RCC 7860 (cell line): ENCODE data around the gene GTPBP8.
"Not testable (repeated sequence)": the region's sequence is repeated elsewhere in the genome, so short reads cannot be mapped to it uniquely, and the experiment has no call there.

ENCODE experiments used
- DNase-seq: peaks from one replicate; pipeline ENCODE4 v3.0.0-alpha.2; 2015; ENCODE audit warnings: low spot score
- FAIRE-seq: peaks from 2 replicates; lab custom pipeline; 2012; peaks lifted over from hg19 to GRCh38; lab: Jason Lieb, UNC

GTPBP8 gene

DNA sequence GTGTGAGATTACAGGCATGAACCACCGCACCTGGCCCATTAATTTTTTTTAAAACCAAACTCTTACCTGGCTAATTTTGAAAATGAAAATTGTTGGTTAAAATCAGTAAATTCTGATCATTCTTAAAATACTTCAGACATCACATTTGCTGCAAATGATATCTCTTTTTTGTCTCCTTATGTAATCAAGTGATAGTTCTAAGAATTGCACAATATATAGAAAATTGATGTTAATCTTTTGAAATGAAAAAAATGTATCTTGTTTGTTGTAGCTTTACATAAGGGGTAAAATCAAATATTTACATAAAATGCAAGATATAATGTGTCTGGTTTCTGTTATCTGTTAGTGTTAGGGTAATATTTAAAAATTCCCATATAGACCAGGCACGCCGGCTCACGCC, 5.0 kb downstream of the GTPBP8 start:
- DNase-seq: no peak
- FAIRE-seq: no peak

DNA sequence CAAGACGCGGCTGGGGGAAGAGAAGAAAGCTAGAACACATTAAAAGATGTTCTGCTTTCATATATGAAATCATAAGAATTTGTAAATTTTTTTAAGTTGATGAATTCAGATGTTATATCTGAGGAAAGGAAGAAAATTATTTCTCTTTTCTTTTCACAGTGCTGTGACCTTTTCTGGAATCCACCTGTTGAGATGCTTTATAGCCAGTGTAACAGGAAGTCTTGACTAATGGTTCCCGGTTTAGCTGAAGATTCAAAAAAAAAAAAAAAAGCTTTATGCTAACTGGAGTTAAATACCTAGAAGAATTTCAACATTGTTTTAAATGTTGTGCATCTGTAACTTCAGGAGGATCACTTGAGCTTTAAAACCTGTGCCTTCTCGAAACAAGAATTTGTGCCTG, 9.9 kb downstream of the GTPBP8 start:
- FAIRE-seq (no peak), DNase-seq (no peak)

GRCh38 chr3:113002037-113002436, 11.3 kb downstream of the GTPBP8 start:
- no peak for FAIRE-seq
- DNase-seq: no peak

DNA sequence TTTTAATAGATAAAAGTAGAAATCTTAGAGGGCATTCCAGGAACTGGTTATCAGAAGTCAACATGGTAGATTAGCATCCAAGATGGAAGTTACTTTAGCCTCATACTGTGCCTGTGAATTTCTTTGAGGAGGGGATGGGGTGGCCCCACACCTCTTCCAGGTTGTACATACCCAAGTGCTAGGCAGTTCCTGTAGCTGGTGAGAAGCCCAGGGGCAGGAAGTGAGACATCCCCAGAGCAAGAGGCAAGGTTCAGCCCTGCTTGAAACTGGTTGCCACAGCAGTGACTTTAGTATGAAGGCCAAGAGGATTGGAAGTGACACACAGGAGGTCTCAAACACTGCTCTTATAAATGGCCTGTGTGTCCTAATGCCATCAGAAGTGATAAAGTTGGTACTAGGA, 11.9 kb downstream of the GTPBP8 start:
- no peak for DNase-seq
- no peak for FAIRE-seq

DNA sequence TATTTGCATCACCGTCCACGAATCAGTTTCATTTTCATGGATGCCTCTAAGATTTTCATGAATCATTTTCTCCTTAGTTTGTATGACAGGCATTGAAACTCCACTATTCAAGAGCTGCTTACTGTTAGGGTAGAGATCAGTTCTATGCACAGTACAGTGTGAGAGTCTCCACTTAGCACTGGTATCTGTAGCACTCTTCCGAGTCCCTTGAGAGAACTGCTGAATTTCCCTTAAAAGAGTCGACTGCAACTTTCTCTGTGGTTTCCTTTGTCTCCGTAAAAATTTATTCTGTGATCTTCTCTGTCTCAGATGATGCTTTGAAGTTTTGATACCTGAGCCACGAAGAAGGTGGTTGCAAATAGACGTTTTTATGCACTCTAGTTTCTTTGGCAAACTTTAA, 14.8 kb downstream of the GTPBP8 start:
- no peak for DNase-seq
- no peak for FAIRE-seq

GRCh38 chr3:113006359-113007056, 15.7 kb downstream of the GTPBP8 start:
- DNase-seq (no peak), FAIRE-seq (no peak)

- no peak for DNase-seq
- FAIRE-seq: no peak
Measured at GRCh38 chr3:113008117-113008516, 17.3 kb downstream of the GTPBP8 start.

GRCh38 chr3:113013593-113013992, 22.8 kb downstream of the GTPBP8 start:
- FAIRE-seq (no peak), DNase-seq (no peak)

DNA sequence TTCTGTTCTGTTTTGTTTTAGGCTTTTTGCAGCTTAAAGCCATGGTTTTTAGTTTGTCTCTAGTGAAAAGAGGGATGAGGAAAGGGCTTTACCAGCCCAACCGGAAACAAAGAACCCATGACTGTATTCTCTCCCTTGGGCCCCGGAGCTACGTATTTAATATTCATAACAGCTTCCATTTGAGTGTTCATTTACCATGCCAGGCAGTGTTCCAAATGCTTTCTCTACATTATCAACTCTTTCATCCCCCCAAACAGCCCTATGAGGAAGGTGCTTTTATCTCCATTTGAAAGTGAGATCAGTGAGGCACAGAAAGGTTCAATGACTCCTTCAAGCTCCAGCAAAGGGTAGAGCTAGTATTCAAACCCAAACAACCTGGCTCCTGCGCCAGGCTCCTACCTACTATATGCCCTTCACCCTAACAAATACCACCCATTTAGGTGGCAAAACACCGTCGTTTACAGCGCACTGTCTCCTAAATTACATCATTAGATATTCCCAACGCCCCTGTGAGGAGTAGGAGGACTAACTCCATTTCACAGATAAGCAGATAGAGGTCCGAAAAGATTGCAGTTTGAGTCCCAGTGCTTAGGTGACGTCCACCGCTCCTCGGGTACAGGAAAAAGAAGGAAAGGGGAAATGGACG, 27.9 kb downstream of the GTPBP8 start:
- no peak for FAIRE-seq

GRCh38 chr3:113019182-113020137, 28.7 kb downstream of the GTPBP8 start:
- DNase-seq (peak; percentile 83), FAIRE-seq (no peak)

More for the DNA sequence above, 27.9 kb downstream of the GTPBP8 start:
- DNase-seq: no peak

- FAIRE-seq: no peak
- DNase-seq: no peak
Measured at GRCh38 chr3:113021471-113021870, 30.7 kb downstream of the GTPBP8 start.

DNA sequence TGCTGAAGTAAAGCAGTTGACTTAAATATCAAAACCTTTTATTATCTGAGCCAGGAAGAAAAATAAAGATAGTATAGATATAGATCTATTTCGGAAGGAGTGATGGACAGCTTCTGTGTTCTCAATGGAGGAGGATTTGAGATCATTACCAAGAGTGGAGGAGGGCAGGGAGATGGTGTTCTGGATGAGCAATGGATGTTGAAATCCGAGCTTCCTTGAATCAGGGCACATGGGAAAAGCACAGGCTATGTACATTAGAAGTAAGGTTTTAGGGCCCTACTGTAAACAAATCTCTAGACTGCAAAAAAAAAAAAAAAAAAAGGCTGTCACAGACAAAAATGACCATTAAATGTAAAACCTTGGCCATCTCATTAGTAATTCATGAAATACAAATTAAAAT, 43.2 kb downstream of the GTPBP8 start:
- no peak for FAIRE-seq
- DNase-seq: no peak

DNA sequence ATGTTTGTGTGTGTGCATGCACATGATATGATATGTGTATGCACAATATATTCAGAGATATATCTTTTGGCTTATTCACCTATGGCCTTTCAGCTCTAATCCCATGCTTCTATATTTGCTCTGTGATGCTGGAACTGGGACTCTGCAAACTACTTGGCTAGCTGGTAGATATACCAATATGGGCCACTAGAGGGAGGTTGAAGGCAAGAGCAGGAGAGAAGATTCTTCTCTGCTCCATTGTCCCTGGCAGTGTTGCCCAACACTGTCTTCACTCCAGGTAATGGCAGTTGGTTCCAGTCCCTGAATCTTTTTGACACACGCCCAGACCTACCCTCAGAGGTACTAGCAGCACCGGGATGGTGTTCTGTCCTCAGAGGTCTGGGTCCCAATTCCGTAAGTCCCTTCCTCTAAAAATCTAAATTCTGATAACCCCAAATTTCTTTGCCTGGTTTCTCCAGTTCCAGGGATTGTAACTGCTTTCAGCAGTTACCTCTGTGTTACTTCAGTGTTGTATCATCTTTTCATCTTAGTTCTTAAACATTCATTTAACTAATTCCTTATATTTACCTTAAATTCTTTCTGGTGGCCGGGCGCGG, 44.7 kb downstream of the GTPBP8 start:
- DNase-seq (peak; percentile 52), FAIRE-seq (peak; percentile 64)

GRCh38 chr3:113038328-113038727, 47.5 kb downstream of the GTPBP8 start:
- no peak for FAIRE-seq

DNA sequence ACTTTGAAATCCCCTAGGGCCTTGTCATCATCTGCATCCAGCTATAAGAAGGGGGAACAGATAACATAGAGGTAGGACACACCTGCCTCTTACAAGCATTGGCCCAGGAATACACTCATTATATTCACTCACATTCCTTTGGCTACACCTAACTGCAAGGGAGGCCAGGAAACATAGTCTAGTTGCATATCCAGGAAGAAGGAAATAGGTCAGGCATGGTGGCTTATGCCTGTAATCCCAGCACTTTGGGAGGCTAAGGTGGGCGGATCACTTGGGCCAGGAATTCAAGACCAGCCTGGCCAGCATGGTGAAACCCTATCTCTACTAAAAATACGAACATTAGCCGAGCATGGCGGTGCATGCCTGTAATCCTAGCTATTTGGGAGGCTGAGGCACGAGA, 48.8 kb downstream of the GTPBP8 start:
- DNase-seq (no peak), FAIRE-seq (no peak)

More at GRCh38 chr3:113038328-113038727, 47.5 kb downstream of the GTPBP8 start:
- no peak for DNase-seq

DNA sequence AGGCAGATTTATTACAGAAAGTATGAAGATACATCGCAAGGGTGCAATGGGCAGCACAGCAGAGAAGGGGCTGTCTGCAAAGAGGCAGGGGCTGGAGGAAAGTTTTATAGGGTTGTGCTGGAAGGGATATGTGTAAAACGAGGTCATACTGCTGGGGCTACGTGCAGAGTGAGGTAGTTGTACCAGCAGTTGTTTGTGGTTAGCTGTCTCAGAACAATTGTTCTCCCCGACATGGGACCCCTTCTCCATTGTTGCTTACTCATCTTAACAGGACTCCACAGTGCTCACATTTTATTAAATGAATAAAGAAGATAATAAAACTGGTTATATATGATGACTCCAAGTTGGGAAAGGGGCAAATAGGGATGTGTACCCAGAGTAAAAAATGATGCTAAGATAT, 49.4 kb downstream of the GTPBP8 start:
- no peak for DNase-seq
- no peak for FAIRE-seq

DNA sequence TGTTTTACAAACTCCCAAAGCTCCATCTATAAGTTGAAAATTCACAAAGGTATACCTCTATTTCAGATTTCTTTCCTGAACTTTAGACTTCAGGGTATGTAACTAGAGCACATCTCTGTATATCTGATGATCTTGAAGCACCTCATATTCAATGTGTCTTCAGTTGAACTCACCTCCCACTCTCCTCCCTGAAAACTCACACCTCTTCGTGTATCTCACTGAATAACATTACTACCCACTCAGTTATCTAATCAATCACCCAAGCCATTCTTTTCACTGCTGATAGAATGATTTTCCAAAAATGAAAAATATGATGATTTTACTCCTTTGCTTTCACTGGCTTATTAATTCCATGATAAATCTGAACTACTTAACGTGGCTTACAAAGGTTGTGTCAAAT, 52.9 kb downstream of the GTPBP8 start:
- no peak for FAIRE-seq
- no peak for DNase-seq

GRCh38 chr3:113046186-113046965, 55.6 kb downstream of the GTPBP8 start:
- FAIRE-seq, DNase-seq: not testable (repeated sequence)

DNA sequence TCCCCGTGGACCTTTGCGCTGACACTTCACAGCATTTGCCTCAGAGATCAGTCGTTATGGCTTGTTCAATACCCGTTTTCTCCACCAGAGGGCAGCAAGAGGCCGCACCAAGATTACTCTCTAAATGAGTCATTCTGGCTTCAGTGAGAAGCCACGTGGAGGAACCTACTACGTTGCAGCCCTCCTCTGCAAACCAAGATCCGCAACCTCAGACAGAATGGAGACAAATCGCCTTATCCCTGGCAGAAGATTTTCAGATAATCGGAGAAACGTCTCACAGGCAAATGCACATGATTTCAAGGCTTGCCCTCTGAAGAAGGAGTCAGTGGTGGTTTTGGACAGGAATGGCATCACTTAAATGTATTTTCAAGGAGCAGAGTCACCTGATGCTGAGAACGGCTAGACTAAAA, 60.5 kb downstream of the GTPBP8 start:
- FAIRE-seq (peak; percentile 76), DNase-seq (peak; percentile 57)
